Smooth muscle cell (in vitro differentiated cells): ENCODE data around the gene SKP1. TPM values are rescaled to one million over a fixed set of nuclear protein-coding genes. Genes with fewer than 3 reads are reported as not detected.

Source experiments
- DNase-seq: peaks from one replicate; lab custom pipeline; 2025; ENCODE audit not compliant: unreplicated experiment; lab: John Stamatoyannopoulos, UW
- H2AFZ ChIP-seq: fragments of 200-600 bp; sonication (generic); 2 replicates; pipeline ENCODE4 v1.6.0; 2016; ENCODE audit warnings: antibody characterized with exemption, low read depth, mild to moderate bottlenecking
- H3F3A ChIP-seq: fragments of 200-600 bp; sonication (generic); 2 replicates; pipeline ENCODE4 v1.6.0; 2017; ENCODE audit warnings: antibody characterized with exemption, low read depth
- H3K27ac ChIP-seq: fragments of 200-600 bp; sonication (generic); 2 replicates; pipeline ENCODE4 v1.5.1; 2016; ENCODE audit warnings: low read depth, mild to moderate bottlenecking
- H3K27me3 ChIP-seq: fragments of 200-600 bp; sonication (generic); 2 replicates; pipeline ENCODE4 v1.6.1; 2016; ENCODE audit warnings: low read depth, mild to moderate bottlenecking
- H3K36me3 ChIP-seq: fragments of 200-600 bp; sonication (generic); 2 replicates; pipeline ENCODE4 v1.5.1; 2016; ENCODE audit warnings: low read depth
- H3K4me1 ChIP-seq: fragments of 200-600 bp; sonication (generic); 2 replicates; pipeline ENCODE4 v1.5.1; 2016; ENCODE audit warnings: low read depth
- H3K4me2 ChIP-seq: fragments of 200-600 bp; sonication (generic); 2 replicates; pipeline ENCODE4 v1.6.0; 2016; ENCODE audit warnings: mild to moderate bottlenecking
- H3K4me3 ChIP-seq: fragments of 200-600 bp; sonication (generic); 2 replicates; pipeline ENCODE4 v1.5.1; 2016; ENCODE audit warnings: mild to moderate bottlenecking
- H3K79me2 ChIP-seq: fragments of 200-600 bp; sonication (generic); 2 replicates; pipeline ENCODE4 v1.6.0; 2016; ENCODE audit warnings: low read depth, mild to moderate bottlenecking
- H3K9ac ChIP-seq: fragments of 200-600 bp; sonication (generic); 2 replicates; pipeline ENCODE4 v1.6.0; 2016; ENCODE audit warnings: low read depth
- H3K9me3 ChIP-seq: fragments of 200-600 bp; sonication (generic); replicated peaks from 2 replicates; pipeline ENCODE4 v1.5.1; 2016; ENCODE audit warnings: low read depth
- H4K20me1 ChIP-seq: fragments of 200-600 bp; sonication (generic); 2 replicates; pipeline ENCODE4 v1.6.0; 2016; ENCODE audit warnings: low read depth
- WGBS: methylation state at CpG from one replicate; pipeline ENCODE4 v1.1.7; 2016; ENCODE audit warnings: low lambda C conversion rate; 5-methylcytosine and 5-hydroxymethylcytosine counted together
- polyA plus RNA-seq: library from polyadenylated mRNA; unstranded; fragments of >200 nt; fragmentation: Nextera tagmentation; extraction: Ambion mirVana; gene quantifications from 2 replicates; pipeline ENCODE4 v1.2.1, GENCODE V29; 2016
- total RNA-seq: library from RNA; depleted of rRNA; stranded (reverse); fragments of >200 nt; gene quantifications from 2 replicates; pipeline ENCODE4 v1.2.3, GENCODE V29; 2014
- TF ChIP-seq, protein P1 (sequence below): fragments of 200-600 bp; sonication (generic); IDR thresholded peaks from 2 replicates; pipeline ENCODE4 v1.5.1; 2017; ENCODE audit warnings: borderline replicate concordance, mild to moderate bottlenecking, antibody characterized with exemption; ENCODE audit not compliant: insufficient read depth, poor library complexity, severe bottlenecking

The SKP1 gene
- total and polyA plus RNA-seq, 2 experiments from 2014 or later: 620 to 739 TPM

DNA sequence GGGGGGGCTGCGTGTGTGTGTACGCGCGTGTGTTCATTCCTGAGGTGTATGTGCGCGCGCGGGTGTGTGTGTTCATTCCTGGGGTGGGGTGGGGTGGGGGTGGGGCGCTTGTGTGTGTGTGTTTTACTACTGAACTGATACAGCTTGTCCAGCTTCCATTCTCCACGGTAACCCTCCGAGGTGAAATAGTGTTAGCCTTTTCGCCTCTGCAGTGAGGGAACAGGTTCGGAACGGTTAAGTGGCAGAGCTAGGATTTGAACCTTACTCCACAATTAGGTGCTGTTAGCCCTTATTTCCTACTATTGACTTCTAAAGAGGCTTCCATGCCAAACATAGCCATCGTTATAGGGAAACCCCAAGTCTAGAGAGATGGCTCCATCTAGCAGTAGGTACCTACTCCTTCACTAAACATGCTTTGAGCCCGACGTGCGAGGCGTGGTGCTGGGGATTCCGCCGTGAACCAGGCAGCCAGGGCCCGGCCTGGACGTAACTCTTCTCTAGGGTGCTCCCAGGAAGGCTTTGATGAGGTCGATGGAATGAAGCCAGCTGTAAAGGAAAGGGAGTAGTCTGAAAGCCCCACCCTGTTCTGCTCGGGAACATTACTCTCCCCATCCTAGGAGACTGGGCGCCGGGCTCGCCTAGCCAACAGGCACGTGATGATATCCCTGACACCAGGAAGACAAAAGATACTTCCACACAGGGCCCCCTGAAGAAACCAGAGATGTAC, 782 bp upstream of the SKP1 start:
- Histone ChIP-seq H3K79me2 (peaks cover 39% of the 10 kb centered on the region), H2AFZ (peak overlapping the region; percentile 91), H3K4me2 (peak overlapping the region; percentile 100), H3K4me1 (peaks cover 20% of the 10 kb centered on the region), H3F3A (peaks cover 3% of the 10 kb centered on the region), H4K20me1 (peaks cover 41% of the 10 kb centered on the region), H3K9ac (peak overlapping the region; percentile 100), H3K27ac (peak overlapping the region; percentile 97), H3K27me3 (no peaks in the 10 kb centered on the region), H3K9me3 (no peaks in the 10 kb centered on the region), H3K36me3 (no peaks in the 10 kb centered on the region), H3K4me3 (peak overlapping the region; percentile 91)
- 44% methylated on average over 28 of the region's 29 CpGs for WGBS
- DNase-seq: no peak
- TF ChIP-seq, protein P1, sequence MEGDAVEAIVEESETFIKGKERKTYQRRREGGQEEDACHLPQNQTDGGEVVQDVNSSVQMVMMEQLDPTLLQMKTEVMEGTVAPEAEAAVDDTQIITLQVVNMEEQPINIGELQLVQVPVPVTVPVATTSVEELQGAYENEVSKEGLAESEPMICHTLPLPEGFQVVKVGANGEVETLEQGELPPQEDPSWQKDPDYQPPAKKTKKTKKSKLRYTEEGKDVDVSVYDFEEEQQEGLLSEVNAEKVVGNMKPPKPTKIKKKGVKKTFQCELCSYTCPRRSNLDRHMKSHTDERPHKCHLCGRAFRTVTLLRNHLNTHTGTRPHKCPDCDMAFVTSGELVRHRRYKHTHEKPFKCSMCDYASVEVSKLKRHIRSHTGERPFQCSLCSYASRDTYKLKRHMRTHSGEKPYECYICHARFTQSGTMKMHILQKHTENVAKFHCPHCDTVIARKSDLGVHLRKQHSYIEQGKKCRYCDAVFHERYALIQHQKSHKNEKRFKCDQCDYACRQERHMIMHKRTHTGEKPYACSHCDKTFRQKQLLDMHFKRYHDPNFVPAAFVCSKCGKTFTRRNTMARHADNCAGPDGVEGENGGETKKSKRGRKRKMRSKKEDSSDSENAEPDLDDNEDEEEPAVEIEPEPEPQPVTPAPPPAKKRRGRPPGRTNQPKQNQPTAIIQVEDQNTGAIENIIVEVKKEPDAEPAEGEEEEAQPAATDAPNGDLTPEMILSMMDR: no peak

DNA sequence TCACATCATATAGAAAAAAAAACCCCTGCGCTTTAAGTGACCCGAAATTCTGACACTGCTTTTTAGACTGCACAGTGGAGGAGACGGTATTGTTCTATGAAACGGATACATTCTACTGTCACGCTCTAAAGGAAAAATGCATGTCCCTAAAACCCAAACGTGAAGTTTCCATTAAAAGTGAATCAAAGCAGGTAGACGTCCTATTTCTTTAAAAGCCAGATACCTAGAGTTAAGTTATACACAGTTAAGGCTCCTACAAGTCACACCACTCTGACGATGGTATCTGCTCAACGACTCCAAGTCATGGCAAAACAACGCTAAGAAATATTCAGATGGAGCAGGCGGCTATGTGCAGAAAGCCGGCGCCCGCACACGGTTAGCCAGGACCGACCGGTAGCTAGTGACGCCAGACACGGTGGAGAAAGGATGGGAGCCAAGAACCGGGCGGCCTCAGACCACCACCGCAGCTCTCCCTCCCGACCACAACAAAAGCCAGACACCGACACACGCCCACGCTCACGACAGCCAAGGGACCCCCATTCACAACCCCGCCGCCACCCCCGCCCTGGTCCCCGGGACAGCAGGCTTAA, 734 bp downstream of the SKP1 start:
- WGBS: 2% methylated on average over 31 of the region's 31 CpGs
- H3K36me3 ChIP-seq: peaks cover 9% of the 10 kb centered on the region
- H4K20me1 ChIP-seq: peaks cover 56% of the 10 kb centered on the region
- H3K79me2 ChIP-seq: peaks cover 55% of the 10 kb centered on the region
- DNase-seq: no peak
- TF ChIP-seq, protein P1: no peak
- no peaks in the 10 kb centered on the region for H3K27me3 ChIP-seq
- no peak overlapping the region for H2AFZ ChIP-seq
- H3K27ac ChIP-seq: peak overlapping the region; percentile 97
- peaks cover 3% of the 10 kb centered on the region for H3F3A ChIP-seq
- H3K4me3 ChIP-seq: peak overlapping the region; percentile 91
- H3K4me2 ChIP-seq: peak overlapping the region; percentile 100
- H3K9ac ChIP-seq: peak overlapping the region; percentile 100
- H3K9me3 ChIP-seq: no peaks in the 10 kb centered on the region
- H3K4me1 ChIP-seq: peaks cover 20% of the 10 kb centered on the region

DNA sequence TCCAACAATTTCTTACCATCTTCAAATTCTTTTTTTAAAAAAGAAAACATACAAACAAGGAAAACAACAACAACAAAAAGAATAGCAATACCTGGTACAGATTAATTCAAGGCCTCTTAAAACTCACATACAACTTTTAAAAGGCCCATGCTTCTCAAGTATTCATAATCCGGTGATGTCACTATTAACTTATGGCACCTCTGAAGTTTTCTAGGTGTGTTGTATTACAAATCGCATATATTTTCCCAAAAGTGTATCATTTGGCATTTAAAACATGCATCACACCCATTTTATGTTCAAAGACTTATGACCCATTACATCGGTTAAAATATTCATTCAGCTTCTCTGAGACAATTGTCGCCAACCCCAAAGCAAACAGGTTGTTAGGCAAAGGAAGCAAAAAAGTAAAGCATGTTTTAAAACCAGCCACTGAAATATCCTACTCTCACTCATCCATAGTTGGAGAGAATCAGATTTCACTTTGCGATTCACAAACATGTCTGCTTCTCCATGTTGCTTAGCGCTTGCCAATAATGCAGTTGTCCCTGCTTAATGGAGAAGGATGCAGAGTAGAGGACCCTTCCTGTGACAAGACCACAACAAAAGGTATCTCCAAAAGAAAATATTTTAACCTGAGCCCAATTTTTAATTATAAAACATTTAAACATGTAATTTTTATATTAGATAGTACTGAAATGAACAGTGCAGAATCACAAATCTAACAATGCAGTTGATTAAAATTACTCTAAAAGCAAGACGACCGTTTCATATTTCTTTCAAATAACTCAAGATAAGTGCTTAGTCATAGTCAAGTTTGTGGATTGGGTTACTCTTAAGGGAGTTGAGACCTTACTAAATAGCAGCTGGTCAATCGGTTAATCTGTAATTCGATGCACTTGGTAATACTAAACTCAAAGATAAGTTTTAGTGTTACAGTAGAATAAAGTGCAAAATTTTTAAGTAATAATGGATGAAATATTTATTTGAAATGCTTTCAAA, 1.6 kb downstream of the SKP1 start:
- DNase-seq: no peak
- 25% methylated on average over 10 of the region's 10 CpGs for WGBS
- Histone ChIP-seq H3K27me3 (no peaks in the 10 kb centered on the region), H3K4me3 (peak overlapping the region; percentile 91), H3K4me1 (peaks cover 20% of the 10 kb centered on the region), H3K9ac (peak overlapping the region; percentile 100), H3K27ac (peak overlapping the region; percentile 97), H3F3A (peaks cover 3% of the 10 kb centered on the region), H3K36me3 (peaks cover 17% of the 10 kb centered on the region), H3K9me3 (no peaks in the 10 kb centered on the region), H4K20me1 (peaks cover 65% of the 10 kb centered on the region), H2AFZ (no peak overlapping the region), H3K79me2 (peaks cover 63% of the 10 kb centered on the region), H3K4me2 (peak overlapping the region; percentile 100)
- TF ChIP-seq, protein P1: no peak
